Upper lobe of left lung (tissue), 4 donors: ENCODE measurements around the gene TMTC2.

ENCODE experiments used
- POLR2A ChIP-seq, 4 donors: fragments of 450-650 bp; IDR thresholded peaks; one replicate each; pipeline ENCODE4 v1.5.1; 2016 to 2017; ENCODE audit warnings: antibody characterized with exemption in 4 of 4, mild to moderate bottlenecking in 2 of 4
- TF ChIP-seq, protein P1 (sequence below), 6 experiments: fragments of 450-650 bp in 4 of 6; fragments of 200-600 bp in 2 of 6; sonication (generic) in 2 of 6; IDR thresholded peaks; one replicate each; pipeline ENCODE4 v1.5.1; 2016 to 2019; ENCODE audit warnings: antibody characterized with exemption in 6 of 6

- TF ChIP-seq, protein P1, sequence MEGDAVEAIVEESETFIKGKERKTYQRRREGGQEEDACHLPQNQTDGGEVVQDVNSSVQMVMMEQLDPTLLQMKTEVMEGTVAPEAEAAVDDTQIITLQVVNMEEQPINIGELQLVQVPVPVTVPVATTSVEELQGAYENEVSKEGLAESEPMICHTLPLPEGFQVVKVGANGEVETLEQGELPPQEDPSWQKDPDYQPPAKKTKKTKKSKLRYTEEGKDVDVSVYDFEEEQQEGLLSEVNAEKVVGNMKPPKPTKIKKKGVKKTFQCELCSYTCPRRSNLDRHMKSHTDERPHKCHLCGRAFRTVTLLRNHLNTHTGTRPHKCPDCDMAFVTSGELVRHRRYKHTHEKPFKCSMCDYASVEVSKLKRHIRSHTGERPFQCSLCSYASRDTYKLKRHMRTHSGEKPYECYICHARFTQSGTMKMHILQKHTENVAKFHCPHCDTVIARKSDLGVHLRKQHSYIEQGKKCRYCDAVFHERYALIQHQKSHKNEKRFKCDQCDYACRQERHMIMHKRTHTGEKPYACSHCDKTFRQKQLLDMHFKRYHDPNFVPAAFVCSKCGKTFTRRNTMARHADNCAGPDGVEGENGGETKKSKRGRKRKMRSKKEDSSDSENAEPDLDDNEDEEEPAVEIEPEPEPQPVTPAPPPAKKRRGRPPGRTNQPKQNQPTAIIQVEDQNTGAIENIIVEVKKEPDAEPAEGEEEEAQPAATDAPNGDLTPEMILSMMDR (IDR thresholded peaks at IDR 0.05): no peak
- no peak for TF ChIP-seq POLR2A (IDR thresholded peaks at IDR 0.05)
Observed at GRCh38 chr12:82645414-82645813, 41.3 kb upstream of the TMTC2 start.
